Measurements from ENCODE around the gene NT5DC1.

The NT5DC1 gene

GRCh38 chr6:116100419-116101301 is at the start of gene NT5DC1:
Gene NT5DC1 (plus strand): TSS chr6:116100853. CDS start chr6:116100931, 78 bp downstream.
- DNase-seq (ENCODE audit: low read depth): peak; percentile 81

- DNase-seq (ENCODE audit: low read depth): no peak
Observed at GRCh38 chr6:116051244-116051643, 49.4 kb upstream of the NT5DC1 start.

- no peak for DNase-seq (ENCODE audit: low read depth)
Observed at GRCh38 chr6:116055513-116055912, 45.1 kb upstream of the NT5DC1 start.

GRCh38 chr6:116057766-116058165 is 42.9 kb upstream of the NT5DC1 start:
- DNase-seq (ENCODE audit: low read depth): no peak

GRCh38 chr6:116059713-116060571 is 40.7 kb upstream of the NT5DC1 start:
- DNase-seq (ENCODE audit: low read depth): no peak

- DNase-seq (ENCODE audit: low read depth): no peak
Observed at GRCh38 chr6:116060572-116061283, 39.9 kb upstream of the NT5DC1 start, which contains the start of gene FRK. Gene FRK (minus strand): TSS chr6:116060891. CDS start chr6:116060311, 580 bp downstream.

GRCh38 chr6:116062496-116062895 is 38.2 kb upstream of the NT5DC1 start:
- no peak for DNase-seq (ENCODE audit: low read depth)

GRCh38 chr6:116064666-116065065 is 36.0 kb upstream of the NT5DC1 start:
- DNase-seq (ENCODE audit: low read depth): no peak

GRCh38 chr6:116066789-116067188 is 33.9 kb upstream of the NT5DC1 start:
- no peak for DNase-seq (ENCODE audit: low read depth)

- no peak for DNase-seq (ENCODE audit: low read depth)
Observed at GRCh38 chr6:116070101-116070500, 30.6 kb upstream of the NT5DC1 start.

GRCh38 chr6:116070616-116071389 is 29.9 kb upstream of the NT5DC1 start:
- DNase-seq (ENCODE audit: low read depth): no peak

- no peak for DNase-seq (ENCODE audit: low read depth)
Observed at GRCh38 chr6:116072368-116072767, 28.3 kb upstream of the NT5DC1 start.

- no peak for DNase-seq (ENCODE audit: low read depth)
Observed at GRCh38 chr6:116073765-116074440, 26.8 kb upstream of the NT5DC1 start.

GRCh38 chr6:116074732-116075390 is 25.8 kb upstream of the NT5DC1 start:
- DNase-seq (ENCODE audit: low read depth): no peak

GRCh38 chr6:116078522-116078921 is 22.1 kb upstream of the NT5DC1 start:
- DNase-seq (ENCODE audit: low read depth): no peak

- DNase-seq (ENCODE audit: low read depth): no peak
Observed at GRCh38 chr6:116078945-116079344, 21.7 kb upstream of the NT5DC1 start.

- no peak for DNase-seq (ENCODE audit: low read depth)
Observed at GRCh38 chr6:116083052-116083451, 17.6 kb upstream of the NT5DC1 start.

GRCh38 chr6:116084284-116084683 is 16.4 kb upstream of the NT5DC1 start:
- DNase-seq (ENCODE audit: low read depth): no peak

- DNase-seq (ENCODE audit: low read depth): no peak
Observed at GRCh38 chr6:116087437-116088027, 13.1 kb upstream of the NT5DC1 start.

GRCh38 chr6:116088946-116089345 is 11.7 kb upstream of the NT5DC1 start:
- no peak for DNase-seq (ENCODE audit: low read depth)
